H7 (cell line): ENCODE data around the gene CEP152. TPM values are rescaled to one million over a fixed set of nuclear protein-coding genes. Genes with fewer than 3 reads are reported as not detected.

ENCODE experiments used
- total RNA-seq: library from RNA; depleted of rRNA; stranded (reverse); fragments of >200 nt; shearing (Covaris generic); gene quantifications from 2 replicates; pipeline ENCODE4 v1.2.3, GENCODE V29; 2014; rRNA removed

Gene CEP152
- total RNA-seq, 1 experiment from 2014 or later = 5.5 TPM

Other genes with a start within 250 kb of the CEP152 start
- 3.9 and 5.5 TPM in 2 replicates for gene FBN1, start 165.4 kb downstream of the CEP152 start, total RNA-seq
- 85.5 and 88.7 TPM in 2 replicates for gene EID1, start 67.1 kb upstream of the CEP152 start, total RNA-seq
- 0.03 and 1.1 TPM in 2 replicates for gene SHC4, start 152.8 kb upstream of the CEP152 start, total RNA-seq
- gene SECISBP2L, start 235.4 kb upstream of the CEP152 start, total RNA-seq = 14.5 and 19.5 TPM in 2 replicates